GM18867 (cell line): ENCODE data around the gene GRIP1.

Experiments
- ATAC-seq: cut with Tn5 transposase; IDR thresholded peaks from one replicate; pipeline ENCODE4 v1.9.1; 2021; ENCODE audit warnings: mild to moderate bottlenecking, moderate library complexity; ENCODE audit not compliant: unreplicated experiment

Gene GRIP1

GRCh38 chr12:66399911-66400306, 279.0 kb downstream of the GRIP1 start:
- no peak for ATAC-seq

GRCh38 chr12:66398931-66399910, 279.7 kb downstream of the GRIP1 start:
- no peak for ATAC-seq

GRCh38 chr12:66397574-66398290, 281.1 kb downstream of the GRIP1 start:
- no peak for ATAC-seq

DNA sequence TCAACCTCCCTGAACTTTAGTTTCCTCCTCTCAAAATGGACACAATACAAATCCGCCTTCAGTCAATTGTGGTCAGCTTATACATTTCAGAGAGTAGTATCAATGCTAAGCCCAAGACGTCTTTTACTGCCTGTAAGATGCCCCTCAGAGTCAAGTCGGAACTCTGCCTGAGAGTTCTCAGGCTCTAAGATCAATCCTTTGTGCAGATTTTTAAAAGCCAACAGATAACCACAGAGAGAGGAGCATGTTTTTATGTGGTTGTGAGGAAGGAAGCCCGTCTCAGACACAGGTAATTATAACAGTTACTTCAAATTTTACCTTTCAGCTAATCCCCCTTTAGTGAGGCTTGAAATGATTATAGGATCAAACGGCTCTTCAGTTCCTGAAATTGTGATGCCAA, 285.0 kb downstream of the GRIP1 start:
- ATAC-seq: no peak

- ATAC-seq: no peak
Measured at GRCh38 chr12:66392266-66392915, 286.5 kb downstream of the GRIP1 start.

GRCh38 chr12:66388517-66388916, 290.4 kb downstream of the GRIP1 start:
- no peak for ATAC-seq

DNA sequence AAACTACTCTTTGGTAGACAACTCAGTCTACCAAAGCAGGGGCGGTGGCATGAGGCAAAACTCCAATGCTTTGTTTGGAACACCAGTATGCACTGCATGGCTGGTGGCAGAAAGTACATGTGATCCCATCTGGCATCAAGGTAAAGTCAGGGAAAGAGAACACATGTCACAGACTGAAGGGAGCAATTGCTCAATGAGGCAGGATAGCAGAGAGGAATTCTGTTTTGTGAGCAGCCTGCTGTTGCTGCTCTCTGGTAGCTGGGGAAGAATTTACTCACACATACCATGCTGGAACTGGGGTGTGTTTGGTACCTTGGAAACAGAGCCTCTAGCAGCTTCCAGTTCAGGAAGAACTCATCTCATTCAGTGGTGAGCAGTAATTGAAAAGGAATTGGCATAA, 291.8 kb downstream of the GRIP1 start:
- no peak for ATAC-seq

GRCh38 chr12:66380769-66381535, 297.9 kb downstream of the GRIP1 start:
- ATAC-seq: no peak

GRCh38 chr12:66379616-66380015, 299.3 kb downstream of the GRIP1 start:
- no peak for ATAC-seq

GRCh38 chr12:66375560-66375959, 303.3 kb downstream of the GRIP1 start:
- ATAC-seq: no peak

DNA sequence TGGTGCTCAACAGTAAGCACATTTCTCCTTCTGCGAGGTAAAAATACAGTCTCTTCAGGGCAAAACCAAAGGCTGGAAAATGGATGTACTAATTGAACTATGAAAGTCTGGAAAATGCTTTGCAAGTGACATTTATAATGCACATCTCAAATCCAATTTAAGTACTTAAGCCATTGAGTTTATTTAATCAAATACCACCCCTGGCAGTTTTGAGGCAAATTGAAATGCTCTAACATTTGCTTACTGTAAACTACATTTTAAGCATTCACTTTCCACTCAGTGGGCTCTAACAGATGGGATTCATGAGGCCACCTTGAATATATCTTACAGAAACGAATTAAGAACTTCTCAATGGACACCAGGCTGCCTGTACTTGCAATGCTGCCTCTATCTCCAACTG, 306.9 kb downstream of the GRIP1 start:
- ATAC-seq: no peak

DNA sequence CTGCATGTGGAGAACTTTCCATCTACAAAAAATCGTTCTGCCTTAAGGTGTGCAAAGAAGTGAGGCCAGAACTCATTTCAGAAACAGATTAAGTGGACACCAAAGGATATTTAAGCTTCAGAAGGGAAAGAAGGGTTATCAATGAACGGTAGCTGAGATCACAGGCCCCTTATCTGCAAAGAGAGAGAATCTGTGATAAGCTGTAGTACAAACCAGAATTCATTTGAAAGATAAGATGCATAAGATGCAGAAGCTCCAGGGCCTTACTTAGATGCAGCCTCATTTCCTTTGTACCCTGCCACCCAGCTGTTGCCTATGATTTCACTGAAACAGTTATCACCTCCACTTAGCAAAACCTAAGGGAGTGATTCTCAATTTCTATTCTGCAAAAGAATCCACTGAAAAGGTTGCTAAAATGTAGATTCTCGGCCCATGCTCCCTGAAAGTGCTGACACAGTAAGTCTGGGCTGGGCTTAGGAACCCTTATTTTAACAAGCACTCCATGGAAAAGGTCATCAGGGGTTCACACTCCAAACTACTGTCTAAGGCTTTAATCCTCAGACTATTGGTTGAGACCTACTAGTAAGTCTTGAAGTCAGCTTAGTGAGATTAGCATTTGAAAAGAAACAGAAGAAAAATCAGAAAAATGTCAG, 311.7 kb downstream of the GRIP1 start:
- ATAC-seq: no peak

DNA sequence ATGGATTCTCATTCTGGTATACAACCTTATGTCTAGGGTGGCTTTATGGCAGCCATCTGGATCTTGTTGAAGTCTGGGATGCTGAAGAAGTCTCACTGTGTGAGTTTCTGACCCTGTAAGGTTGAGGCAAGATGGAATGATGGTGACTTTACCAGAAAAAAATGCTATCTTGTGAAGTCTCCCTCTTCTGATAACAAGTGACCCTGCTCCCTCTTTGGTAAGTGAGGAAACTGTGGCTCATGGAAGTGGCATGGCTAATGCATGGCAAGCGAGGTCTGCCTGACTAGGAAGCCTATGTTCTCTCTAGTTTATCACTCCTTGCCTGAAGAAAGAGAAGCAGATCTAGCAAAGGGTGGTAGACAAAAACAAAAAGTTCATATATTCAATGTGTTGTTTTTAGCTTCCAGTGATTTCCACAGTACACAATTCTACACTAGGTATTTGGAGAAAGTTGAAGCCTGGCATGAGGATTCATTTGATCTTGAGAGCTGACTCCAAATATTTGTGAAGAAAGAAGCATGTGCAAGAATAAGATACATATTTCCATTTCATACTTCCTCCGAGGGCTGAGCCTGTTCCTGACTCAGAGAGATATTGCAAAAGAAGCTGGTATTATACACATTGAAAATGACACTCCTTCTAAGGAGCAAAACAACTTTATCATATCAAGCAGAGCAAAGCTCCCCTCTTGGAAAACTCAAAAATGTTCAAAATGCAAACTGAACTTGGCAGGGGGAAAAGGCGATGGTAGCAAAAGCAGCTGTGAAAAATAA, 313.0 kb downstream of the GRIP1 start:
- no peak for ATAC-seq

DNA sequence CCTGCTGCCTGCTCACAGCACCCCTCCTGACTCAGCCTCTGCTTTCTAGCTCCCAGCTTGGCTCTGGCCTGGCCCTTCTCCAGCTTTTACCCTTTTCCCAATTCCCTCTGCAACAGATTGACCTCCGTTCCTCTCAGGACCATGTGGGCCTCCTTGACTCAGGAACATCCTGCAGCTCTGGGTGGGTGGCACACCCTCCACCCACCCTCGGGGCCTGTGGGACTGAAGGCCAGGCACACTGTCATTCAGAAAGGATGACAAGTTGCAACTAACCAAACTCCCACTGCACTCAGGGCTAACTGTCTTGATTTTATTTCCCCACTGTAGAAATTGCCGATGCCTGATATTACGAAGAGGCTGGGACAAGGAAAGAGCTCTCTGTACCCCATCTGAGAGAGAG, 317.2 kb downstream of the GRIP1 start:
- ATAC-seq: no peak

GRCh38 chr12:66359300-66359699, 319.6 kb downstream of the GRIP1 start:
- no peak for ATAC-seq

GRCh38 chr12:66354291-66354690, 324.6 kb downstream of the GRIP1 start:
- no peak for ATAC-seq

GRCh38 chr12:66352899-66353298, 326.0 kb downstream of the GRIP1 start:
- ATAC-seq: no peak

DNA sequence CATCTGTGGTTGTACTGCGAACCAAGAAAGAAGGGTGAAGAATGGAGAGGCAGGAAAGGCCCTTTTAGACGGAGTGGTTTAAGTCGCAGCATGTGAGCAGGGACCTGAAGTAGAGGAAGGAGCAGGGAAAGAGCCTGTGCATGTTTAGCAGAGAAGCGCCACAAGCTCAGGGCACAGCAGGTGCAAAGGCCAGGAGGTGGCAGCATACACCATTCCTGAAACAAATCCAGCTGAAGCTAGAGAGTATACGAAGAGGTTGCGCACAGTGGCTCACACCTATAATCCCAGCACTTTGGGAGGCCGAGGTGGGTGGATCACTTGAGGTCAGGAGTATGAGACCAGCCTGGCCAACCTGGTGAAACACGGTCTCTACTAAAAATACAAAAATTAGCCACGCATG, 326.7 kb downstream of the GRIP1 start:
- ATAC-seq: no peak

DNA sequence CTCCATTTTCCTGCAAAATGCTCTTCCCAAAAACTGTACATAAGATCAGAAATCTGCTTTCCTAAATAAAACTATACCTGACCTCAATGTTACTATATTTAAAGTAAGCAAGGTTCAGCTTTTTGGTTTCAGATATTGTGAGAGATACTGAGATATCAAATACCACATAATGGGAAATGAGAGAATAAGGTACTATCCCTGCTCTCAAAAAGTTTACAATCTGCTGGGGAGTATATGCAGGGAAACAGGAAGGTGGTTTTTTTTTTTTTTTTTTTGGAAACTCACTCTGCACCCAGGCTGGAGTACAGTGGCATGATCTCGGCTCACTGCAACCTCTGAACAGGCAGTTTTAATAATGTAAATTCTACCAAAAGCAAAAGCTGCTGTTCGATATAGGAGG, 327.6 kb downstream of the GRIP1 start:
- ATAC-seq: no peak

DNA sequence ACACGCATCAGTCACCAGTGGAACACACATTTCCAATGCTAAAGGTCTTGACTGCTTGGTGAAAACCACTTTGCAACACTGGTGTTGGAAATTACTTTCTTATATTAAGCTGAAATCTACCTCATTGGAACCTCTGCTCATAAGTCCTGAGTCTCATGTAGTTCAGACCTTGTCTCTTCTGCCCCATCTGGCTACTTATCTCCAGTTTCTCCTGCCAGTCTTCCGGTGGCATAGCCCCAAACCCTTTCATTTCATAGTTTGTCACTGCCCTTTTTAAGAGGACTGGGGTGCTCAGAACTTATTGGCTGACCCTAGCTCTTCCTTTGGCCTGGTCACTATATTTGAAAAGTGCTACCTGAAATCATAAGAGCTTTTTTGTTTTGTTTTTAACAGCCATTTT, 332.9 kb downstream of the GRIP1 start:
- no peak for ATAC-seq
